ENCODE measurements around the gene SLC9A8. TPM values are rescaled to one million over a fixed set of nuclear protein-coding genes. Genes with fewer than 3 reads are reported as not detected.

Gene SLC9A8
- total and polyA plus RNA-seq, 8 donors, result 2.3 to 21.0 (median 11.9) TPM

GRCh38 chr20:49838546-49838945 lies 25.9 kb downstream of the SLC9A8 start:
- WGBS, 5 donors, result 72 to 80% (median 73%) methylated on average over 8 of the region's 8 CpGs
- TF ChIP-seq CTCF (IDR thresholded peaks at IDR 0.05), result no peak
- no peak for TF ChIP-seq POLR2A (IDR thresholded peaks at IDR 0.05)
- TF ChIP-seq EP300 (IDR thresholded peaks at IDR 0.05), result no peak
- no peak for TF ChIP-seq POLR2AphosphoS5 (IDR thresholded peaks at IDR 0.05)
- Histone ChIP-seq H3K4me1 (peaks cover 0 to 2% (median 0%) of the 10 kb centered on the region in 4 donors), H3K36me3 (peaks cover 7 to 48% (median 46%) of the 10 kb centered on the region in 4 donors), H3K27me3 (no peaks in the 10 kb centered on the region), H3K27ac (no peak overlapping the region), H3K4me3 (no peak overlapping the region), H3K9me3 (peaks cover 0 to 5% (median 0%) of the 10 kb centered on the region in 4 donors)
- intact Hi-C loops (cut with DNase I; ENCODE audit: low total_unique reads), result no loop called here
- DNase-seq, result no peak

GRCh38 chr20:49843139-49843538 lies 30.5 kb downstream of the SLC9A8 start:
- WGBS, 5 donors, result 55 to 73% (median 59%) methylated on average over 3 of the region's 3 CpGs
- TF ChIP-seq POLR2A (IDR thresholded peaks at IDR 0.05) (no peak), EP300 (IDR thresholded peaks at IDR 0.05) (no peak), POLR2AphosphoS5 (IDR thresholded peaks at IDR 0.05) (no peak), CTCF (IDR thresholded peaks at IDR 0.05) (no peak)

DNA sequence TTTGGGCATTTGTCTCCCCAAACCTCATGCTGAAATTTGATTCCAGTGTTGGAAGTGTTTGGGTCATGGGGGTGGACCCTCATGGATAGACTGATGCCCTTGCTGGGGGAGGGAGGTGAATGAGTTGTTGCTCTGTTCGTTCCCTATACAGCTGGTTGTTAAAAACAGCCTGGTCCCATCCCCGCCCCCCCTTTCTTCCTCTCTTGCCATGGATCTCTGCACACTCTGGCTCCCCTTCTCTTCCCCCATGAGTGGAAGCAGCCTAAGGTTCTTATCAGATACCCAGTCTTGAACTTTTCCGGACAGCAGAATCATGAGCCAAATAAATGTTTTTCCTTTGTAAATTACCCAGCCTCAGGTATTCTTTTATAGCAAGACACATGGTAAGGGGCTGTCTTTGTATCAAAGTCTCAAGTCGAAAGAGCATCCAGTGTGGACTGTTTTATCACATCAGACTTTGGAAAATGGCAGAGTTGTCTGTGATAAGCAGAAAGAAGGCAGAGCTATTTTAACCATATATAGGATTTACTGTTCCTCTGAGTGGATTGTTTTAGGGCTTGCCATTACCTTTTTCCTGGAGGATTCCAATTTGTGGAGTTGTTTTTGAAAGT lies 31.2 kb downstream of the SLC9A8 start:
- 60 to 68% (median 63%) methylated on average over 4 of the region's 4 CpGs for WGBS, 5 donors
- intact Hi-C loops (cut with DNase I; ENCODE audit: low total_unique reads), result loop anchor here (5.0 kb wide), 1 partner anchor 232 kb away; no protein-coding TSS in a partner anchor

More at GRCh38 chr20:49843139-49843538, 30.5 kb downstream of the SLC9A8 start:
- Histone ChIP-seq H3K27me3 (no peaks in the 10 kb centered on the region), H3K36me3 (peaks cover 7 to 55% (median 48%) of the 10 kb centered on the region in 4 donors), H3K4me3 (no peak overlapping the region), H3K27ac (peak overlapping the region in 1 of 5 donors; percentile 1), H3K9me3 (peaks cover 0 to 5% (median 0%) of the 10 kb centered on the region in 4 donors), H3K4me1 (peaks cover 0 to 28% (median 0%) of the 10 kb centered on the region in 4 donors)
- intact Hi-C loops (cut with DNase I; ENCODE audit: low total_unique reads), result loop anchor here (5.0 kb wide), 1 partner anchor 231 kb away; no protein-coding TSS in a partner anchor
- no peak for DNase-seq

DNA sequence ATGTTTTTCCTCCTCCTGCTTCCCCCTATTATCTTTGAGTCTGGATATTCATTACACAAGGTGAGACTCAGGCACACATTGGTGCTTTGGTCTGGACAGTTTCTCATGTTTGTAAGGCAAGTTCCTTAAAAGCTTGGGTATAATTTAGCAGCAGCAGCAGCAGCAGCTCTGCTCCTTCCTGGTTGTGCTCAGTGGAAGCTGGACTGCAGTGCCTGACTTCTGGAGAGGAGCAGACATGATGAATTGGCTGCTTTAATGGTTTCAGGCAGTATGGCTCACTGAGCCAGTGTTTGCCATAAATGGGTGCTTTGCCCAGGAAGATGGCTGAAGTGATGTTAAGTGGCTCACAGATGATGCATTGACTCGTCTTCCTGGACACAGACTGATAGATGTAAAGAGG lies 32.4 kb downstream of the SLC9A8 start:
- DNase-seq, result peak in 1 of 2 donors; percentile 35
- Histone ChIP-seq H3K9me3 (peaks cover 0 to 5% (median 0%) of the 10 kb centered on the region in 4 donors), H3K4me3 (no peak overlapping the region), H3K27ac (peak overlapping the region in 2 of 5 donors; percentile 29 to 38), H3K27me3 (no peaks in the 10 kb centered on the region), H3K4me1 (peaks cover 0 to 28% (median under 1%) of the 10 kb centered on the region in 4 donors), H3K36me3 (peaks cover 15 to 60% (median 55%) of the 10 kb centered on the region in 4 donors)
- 57 to 90% (median 70%) methylated on average over 1 of the region's 1 CpG for WGBS, 5 donors
- no peak for TF ChIP-seq POLR2A (IDR thresholded peaks at IDR 0.05)
- TF ChIP-seq EP300 (IDR thresholded peaks at IDR 0.05), result no peak
- no peak for TF ChIP-seq POLR2AphosphoS5 (IDR thresholded peaks at IDR 0.05)
- TF ChIP-seq CTCF (IDR thresholded peaks at IDR 0.05), result no peak
- intact Hi-C loops (cut with DNase I; ENCODE audit: low total_unique reads), result no loop called here

More for the DNA sequence above, 31.2 kb downstream of the SLC9A8 start:
- peaks cover 0 to 28% (median 0%) of the 10 kb centered on the region in 4 donors for H3K4me1 ChIP-seq
- peaks cover 0 to 5% (median 0%) of the 10 kb centered on the region in 4 donors for H3K9me3 ChIP-seq
- peaks cover 10 to 57% (median 52%) of the 10 kb centered on the region in 4 donors for H3K36me3 ChIP-seq
- H3K4me3 ChIP-seq, result no peak overlapping the region
- TF ChIP-seq POLR2AphosphoS5 (IDR thresholded peaks at IDR 0.05), result no peak
- TF ChIP-seq CTCF (IDR thresholded peaks at IDR 0.05), result no peak
- no peak for TF ChIP-seq POLR2A (IDR thresholded peaks at IDR 0.05)
- TF ChIP-seq EP300 (IDR thresholded peaks at IDR 0.05), result no peak
- H3K27ac ChIP-seq, result peak overlapping the region in 1 of 5 donors; percentile 1
- DNase-seq, result no peak
- no peaks in the 10 kb centered on the region for H3K27me3 ChIP-seq

Data from stomach (tissue), 9 donors.